Hematopoietic multipotent progenitor cell treated with erythropoietin and hydrocortisone succinate and interleukin-3 and kit ligand, for 8 days (in vitro differentiated cells): ENCODE measurements around the gene MOCS3.

Source experiments
- DNase-seq: peaks from one replicate; pipeline ENCODE4 v3.0.0-alpha.2; 2015

Gene MOCS3, protein sequence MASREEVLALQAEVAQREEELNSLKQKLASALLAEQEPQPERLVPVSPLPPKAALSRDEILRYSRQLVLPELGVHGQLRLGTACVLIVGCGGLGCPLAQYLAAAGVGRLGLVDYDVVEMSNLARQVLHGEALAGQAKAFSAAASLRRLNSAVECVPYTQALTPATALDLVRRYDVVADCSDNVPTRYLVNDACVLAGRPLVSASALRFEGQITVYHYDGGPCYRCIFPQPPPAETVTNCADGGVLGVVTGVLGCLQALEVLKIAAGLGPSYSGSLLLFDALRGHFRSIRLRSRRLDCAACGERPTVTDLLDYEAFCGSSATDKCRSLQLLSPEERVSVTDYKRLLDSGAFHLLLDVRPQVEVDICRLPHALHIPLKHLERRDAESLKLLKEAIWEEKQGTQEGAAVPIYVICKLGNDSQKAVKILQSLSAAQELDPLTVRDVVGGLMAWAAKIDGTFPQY

DNA sequence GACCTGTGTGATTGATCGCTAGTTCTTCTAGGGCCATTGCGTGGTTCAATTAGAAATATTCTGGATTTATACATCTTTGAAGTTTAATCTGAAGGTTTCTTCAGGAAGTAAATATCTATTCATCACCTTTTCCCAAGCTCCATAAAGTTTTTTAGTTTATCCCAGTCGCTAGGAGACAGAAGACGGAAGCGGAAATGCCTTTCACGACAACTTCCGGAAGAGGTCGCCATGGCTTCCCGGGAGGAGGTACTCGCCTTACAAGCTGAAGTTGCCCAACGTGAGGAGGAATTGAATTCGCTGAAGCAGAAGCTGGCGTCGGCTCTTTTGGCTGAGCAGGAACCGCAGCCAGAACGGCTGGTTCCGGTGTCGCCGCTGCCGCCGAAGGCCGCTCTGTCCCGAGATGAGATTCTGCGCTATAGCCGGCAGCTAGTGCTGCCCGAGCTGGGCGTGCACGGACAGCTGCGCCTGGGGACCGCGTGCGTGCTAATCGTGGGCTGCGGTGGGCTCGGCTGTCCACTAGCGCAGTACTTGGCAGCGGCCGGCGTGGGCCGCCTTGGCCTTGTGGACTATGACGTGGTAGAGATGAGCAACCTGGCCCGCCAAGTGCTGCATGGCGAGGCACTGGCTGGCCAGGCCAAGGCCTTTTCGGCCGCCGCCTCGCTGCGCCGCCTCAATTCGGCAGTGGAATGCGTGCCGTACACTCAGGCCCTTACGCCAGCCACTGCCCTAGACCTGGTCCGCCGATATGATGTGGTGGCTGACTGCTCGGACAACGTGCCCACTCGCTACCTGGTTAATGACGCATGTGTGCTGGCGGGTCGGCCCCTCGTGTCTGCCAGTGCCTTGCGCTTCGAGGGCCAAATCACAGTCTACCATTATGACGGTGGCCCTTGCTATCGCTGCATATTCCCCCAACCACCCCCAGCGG is at the start of gene MOCS3:
Gene MOCS3, plus strand, starts transcription at position 204 of the 928 bp plus-strand sequence. Its CDS starts 25 bp downstream, at position 229.
- peak; percentile 94 for DNase-seq

DNA sequence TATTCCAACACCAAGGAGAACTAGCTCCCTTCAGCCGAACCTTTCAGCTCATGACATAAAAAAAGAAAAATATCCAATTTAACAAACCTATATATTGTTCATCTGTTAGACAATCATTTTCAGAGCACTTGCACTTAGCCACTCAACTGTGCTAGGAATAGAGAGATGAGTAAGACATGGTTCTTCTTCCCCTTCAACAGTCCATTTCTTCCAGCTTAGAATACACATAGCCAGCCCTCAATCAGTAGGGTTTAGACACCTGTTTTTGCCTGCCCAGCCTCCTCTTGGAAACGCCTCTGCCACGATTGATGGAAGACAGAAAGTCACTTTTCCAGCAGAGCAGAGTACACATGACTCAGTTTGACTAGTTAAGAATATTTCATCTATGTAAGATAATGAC is 49.2 kb upstream of the MOCS3 start:
- no peak for DNase-seq

DNA sequence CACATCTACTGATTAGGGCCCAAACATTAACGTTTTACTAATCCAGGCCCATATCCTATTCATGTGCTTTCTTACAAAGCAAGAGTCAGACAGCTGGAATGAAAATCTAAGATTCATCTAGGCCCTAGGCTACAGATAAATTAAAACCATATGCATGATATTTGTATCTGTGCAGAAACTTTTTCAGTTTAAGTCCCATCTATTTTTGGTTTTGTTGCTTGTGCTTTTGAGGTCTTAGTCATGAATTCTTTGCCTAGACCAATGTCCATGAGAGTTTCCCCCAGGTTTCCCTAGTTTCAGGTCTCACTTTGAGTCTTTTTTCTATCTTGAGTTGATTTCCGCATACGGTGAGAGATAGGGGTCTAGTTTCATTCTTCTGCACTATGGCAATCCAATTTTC is 47.6 kb upstream of the MOCS3 start:
- no peak for DNase-seq

DNA sequence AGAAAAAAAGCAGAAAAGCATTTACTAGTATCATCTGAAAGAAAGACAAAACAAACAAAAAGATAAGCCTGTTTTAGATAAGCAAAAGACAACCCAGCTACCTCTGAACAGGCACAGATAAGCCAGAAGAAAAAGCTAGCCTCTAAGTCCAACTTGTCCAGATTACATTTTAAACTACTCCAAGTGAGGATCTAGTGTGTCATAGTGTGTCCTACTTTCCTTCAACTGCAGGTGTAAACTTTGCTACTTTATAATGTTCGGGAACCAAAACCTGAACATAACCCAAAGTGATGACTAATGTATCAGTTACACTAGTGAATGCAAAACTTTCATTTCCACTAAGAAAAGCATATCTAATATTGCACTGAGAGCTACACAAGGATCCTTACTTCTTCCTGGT is 46.9 kb upstream of the MOCS3 start:
- peak; percentile 35 for DNase-seq

DNA sequence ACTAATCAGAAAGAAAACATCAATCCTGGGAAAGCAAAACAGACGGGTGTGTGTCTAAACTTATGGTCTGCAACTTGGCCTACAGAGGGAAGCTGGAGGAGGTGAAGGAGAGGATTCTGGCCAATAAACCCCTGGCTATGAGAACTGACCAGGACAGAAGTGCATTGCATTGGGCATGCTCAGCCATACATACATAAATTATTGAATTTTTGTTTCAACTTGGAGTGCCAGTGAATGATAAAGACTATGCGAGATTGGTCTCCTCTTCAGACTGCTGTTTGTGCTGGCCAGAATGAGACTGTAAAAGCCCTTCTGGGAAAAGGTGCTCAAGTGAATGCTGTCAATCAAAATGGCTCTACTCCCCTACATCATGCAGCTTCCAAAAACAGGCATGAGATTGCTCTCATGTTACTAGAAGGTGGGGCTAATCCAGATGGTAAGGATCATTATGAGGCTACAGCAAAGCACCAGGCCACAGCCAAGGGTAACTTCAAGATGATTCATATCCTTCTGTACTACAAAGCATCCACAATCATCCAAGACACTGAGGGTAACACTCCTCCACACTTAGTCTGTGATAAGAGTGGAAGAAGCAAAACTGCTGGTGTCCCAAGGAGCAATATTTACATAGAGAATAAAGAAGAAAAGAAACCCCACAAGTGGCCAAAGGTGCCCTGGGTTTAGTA is 44.8 kb upstream of the MOCS3 start:
- peak; percentile 38 for DNase-seq

DNA sequence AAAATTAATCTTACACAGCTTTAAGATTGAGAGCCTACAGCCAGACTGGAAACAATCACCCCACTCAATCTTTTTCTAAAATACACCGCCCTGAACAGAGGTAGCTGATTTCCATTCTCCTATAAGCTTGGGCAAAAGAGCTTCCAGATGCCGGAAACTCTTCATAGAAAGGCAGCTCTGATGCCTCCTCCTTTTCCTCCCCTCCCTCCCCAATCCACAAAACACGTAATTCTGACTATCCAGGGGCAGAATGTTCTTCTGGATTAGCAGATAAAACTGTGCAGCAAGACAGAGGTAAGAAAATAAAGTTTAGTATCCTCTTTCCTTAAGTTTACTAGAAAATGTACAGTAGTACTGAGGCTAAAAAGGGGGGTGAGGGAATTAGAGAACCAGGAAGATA is 43.2 kb upstream of the MOCS3 start:
- no peak for DNase-seq

DNA sequence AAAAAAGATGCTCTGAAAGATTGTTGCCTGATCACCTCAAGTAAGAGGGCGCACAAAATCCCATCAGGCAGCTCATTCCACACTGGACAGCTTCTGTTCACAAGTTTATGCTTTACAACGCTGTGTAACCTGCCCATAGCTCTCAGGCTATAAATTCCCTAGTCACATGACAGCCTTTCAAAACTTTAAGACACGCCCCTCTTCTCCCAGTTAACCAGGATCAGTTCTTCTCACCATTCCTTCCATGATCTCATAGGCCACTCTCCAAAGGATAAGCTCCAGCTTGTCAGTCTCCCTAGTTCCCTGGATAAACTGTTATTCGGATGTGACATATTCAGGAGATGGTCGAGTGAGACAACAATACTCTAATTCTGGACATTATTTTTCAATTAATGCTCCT is 42.4 kb upstream of the MOCS3 start:
- DNase-seq, result no peak

DNA sequence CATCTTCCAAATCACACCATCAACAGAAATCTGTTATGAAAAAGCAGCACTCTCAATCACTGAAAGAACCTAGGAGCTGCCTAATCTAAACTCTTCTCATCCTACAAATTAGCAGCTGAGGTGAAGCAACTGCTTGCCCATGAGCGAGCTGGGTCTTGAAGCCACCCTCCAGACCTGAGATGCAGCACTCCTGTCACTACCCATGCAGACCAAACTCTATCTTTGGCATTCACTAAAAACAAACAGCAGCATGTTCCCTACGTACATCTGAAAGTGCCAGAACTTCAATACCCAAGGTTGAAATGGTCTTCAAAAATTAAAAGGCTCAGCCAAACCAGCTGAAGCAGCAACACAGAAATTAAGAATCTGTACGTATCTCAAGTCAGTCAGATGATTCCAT is 41.7 kb upstream of the MOCS3 start:
- no peak for DNase-seq

DNA sequence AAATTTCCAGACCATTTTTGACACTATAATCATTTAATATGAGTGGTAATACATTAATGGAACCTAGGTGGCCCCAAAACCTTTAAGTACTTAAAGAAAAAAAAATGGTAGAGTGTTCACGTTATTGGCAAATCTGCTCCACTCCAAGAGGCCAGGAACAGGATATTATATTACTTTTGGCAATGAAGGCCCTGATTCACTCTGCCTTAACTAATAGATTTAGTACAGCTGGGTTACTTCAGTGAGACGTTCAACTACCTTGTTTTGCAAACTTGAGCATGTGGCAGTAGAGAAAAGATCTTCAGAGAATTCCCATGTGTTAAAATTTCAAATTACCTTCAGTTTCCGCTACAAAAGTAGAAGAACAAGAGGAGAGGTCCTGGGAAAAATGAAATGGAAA is 40.2 kb upstream of the MOCS3 start:
- DNase-seq, result no peak

DNA sequence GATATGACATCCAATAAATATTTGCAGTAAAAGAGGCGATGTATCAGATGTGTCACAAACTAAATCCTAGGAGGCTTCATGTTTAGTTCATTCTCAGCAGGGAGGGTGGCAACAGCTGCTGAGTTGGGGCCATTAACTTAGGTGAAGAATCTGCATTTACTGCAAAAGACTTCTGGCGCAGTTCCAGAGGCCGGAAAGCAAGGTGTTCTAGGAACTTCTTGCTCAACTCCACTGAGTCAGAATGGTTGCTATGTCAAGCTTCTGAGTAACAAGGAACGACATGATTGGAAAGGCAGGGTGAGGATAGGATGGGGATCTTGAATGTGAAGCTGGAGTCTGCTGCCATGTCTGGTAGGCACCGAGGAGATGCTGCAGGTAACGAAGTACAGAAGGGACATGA is 39.1 kb upstream of the MOCS3 start:
- no peak for DNase-seq

DNA sequence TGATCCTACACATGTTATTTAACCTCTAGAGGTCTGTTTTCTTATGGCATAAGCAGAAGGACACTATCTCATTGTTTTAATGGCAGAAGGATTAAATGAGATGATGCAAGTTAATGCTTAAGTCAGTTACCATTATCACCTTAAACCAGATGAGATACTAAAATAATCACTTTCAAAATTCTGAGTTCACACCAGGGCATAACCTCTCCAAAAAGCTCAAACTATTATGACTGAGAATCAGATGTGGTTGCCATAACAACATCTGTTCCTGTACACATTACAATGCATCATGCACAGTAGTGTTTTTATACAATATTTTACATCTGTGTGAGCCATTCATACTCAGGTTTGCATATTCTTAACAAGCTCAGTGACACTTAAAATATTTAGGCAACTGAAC is 37.6 kb upstream of the MOCS3 start:
- DNase-seq, result peak; percentile 68

DNA sequence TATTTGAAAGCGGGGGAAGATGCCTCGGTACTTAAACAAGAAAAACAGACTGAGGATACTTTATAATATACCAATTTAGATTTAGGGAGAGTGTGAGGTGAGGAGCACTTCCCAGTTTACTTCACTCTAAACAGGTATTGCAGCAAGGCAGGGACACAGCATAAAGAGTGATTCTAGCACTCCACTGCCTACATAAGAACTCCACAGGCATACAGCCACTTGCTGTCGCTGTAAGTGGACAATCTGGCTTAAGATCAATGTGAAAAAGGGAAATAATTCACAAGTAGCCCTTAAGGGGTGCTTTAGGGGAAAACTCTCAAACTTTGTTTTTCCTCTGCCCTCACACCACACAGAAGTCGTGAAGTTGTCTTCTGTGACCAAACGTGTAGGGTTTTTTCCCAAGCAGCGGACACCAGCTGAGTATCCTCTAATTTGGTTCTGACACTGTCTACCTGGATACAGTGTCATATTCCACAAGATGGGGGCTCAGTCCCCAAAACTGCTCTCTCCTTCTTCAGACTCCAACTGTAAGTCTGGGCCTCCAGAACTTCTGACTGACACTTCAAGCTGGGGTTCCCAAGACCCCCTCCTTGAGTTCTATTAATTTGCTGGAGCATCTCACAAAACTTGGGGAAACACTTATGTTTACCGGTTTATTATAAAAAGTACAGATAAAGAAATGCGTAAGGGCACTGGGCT is 36.7 kb upstream of the MOCS3 start:
- DNase-seq, result no peak

DNA sequence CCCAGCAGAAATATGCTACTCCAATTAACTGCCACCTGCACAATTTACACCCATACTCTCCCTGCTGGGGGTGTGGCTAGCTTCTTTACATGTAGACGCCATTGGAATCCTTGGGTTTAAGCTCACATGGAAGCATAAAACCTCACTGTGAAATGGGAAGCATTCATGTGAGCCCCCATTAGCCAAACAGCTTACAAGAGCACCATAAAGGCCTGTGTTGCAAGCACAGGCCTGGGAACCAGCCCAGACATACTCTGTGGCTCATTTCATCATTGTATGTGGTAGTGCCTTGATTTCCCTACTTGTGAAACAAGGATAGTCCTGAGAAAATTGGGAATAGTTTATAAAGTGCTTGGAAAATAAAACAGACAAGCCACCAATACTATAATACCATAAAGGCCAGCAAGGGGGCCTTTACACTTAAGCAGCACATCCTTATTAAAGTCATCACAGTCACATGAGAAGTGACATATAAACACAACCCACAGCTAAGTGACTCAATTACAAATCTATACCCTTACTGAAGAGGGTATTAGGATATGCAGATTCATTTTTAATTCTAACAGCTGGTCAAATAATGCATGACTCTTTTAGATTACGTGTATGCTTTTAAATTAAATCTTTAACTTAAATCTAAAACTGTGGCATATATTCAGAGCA is 34.2 kb upstream of the MOCS3 start:
- DNase-seq, result no peak

DNA sequence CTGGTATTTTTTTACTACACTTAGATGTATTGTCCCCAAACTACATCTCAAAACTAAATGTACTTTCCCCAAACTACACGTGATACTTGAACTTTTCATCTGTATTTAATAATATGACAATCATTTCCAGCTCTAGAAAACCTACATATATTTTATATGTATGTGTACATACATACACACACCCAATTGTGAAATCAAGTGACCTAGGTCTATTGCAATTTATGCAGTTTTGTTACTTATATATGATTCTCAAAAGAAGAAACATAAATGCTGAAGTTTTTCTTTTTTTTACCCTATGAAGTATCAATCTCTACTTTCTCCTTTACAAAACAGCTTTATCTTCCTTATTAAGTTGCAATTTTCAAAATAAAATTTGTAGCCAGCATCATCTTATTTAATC is 32.1 kb upstream of the MOCS3 start:
- DNase-seq, result no peak

DNA sequence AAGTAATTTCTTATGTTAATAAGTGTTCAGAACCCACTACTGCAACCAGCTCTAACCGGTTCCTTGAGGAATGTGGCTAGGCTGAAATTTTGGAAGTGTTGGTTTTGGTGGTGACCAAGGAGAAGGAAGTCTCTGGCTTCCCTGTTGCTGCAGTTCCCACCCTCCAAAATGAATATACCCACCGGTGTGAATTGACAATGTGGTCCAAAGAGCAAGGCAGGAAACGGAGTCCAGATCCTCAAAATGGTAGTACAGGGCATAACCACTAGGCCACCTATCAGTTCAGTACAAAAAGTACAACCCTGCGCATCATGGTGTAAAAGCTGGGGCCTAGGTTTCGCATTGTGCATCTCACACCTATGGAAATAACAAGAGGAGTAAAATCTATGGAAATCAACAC is 30.1 kb upstream of the MOCS3 start:
- peak; percentile 29 for DNase-seq

DNA sequence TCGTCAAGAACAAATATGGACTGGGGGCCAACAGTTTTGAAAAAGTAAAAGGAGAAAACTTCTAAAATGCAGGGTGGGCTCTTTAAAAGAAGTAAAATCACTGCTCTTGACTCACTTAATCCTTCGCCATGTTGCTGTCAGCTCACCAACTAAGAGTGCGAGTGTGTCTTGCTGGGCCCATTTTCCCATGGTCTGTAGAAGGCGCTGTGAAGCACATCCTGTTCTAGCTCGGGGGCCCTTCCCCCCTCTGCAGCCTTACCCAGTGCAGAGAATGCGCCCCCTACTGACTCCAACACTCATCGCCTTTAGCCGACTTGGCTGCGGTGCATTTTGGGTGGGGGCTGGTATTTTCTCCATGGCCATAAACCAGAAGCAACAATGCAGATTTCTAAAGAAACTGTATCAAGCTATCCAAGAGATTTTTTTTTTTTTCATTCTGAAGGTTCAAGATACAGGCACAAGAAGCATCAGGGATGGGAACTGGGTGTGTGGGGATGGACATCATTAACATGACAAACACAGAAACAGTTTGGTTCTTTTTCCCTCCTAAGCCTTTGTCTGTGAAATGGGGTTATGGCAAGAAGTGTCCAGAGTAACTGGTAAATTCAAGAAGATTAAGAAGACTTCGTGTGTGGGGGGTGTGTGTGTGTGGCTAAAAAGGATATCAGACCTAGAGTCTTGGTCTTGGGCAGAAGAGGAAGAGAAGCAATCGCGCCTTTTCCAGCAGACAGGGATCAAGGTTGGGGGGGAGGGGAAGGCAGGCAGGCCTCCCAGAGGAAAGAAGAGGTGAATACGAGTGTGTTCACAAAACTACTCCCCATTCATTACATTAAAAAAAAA is 29.1 kb upstream of the MOCS3 start:
- peak; percentile 96 for DNase-seq

DNA sequence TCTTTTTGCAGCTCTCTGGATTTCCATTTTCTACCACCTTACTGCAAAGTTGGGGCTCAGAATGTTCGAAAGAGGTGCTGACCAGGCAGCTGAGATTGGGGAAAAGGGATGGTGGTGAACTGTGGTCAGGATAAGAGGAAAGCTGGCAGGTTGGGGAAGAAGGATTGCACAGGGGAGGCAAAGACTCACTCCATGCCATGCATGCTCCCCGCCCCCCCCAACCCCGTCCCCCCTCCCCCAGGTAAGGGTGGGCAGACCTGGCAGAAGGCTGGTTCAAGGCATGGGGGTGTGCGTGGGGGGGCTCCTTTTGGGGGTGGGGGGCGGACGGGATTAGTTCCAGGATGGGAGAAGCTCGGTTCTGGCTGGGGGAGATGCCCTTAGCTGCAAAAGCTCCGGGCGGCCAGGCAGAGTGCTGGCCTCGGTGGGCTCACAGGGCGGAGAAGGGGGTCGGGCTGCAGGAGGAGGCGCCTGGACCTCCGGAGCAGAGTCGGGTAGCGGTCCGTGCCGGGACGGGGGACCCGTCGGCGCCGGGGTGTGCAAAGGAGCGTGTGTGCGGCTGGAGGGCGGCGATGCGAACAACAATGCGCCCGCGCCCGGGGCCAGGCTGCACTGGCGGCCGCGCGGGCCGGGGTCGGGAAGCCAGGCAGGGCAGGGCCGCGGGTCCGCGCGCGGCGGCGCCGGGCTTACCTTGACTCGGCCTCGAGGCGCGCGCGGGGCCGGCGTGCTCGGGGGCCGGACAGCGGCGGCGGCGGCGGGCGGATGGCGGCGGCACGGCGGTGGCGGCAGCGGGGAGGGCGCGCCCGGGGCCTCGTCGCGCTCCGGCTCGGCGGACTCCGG is 28.3 kb upstream of the MOCS3 start:
- DNase-seq, result no peak

DNA sequence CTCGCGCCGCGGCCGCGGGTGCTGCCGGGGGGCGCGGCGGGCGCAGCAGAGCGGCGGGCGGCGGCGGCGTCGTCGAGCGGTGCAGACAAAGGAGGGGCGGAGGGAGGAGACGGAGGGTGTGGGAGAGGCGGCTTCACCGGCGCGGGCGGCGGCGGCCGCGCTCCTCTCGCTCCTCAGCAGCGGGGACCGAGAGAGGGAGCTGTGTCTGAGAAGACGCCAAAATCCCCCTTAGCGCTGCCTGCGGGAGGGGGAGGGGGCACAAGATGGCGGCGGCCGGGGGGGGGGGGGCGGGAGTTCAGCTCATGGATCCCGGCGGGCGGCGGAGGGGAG is 27.7 kb upstream of the MOCS3 start:
- DNase-seq, result no peak

DNA sequence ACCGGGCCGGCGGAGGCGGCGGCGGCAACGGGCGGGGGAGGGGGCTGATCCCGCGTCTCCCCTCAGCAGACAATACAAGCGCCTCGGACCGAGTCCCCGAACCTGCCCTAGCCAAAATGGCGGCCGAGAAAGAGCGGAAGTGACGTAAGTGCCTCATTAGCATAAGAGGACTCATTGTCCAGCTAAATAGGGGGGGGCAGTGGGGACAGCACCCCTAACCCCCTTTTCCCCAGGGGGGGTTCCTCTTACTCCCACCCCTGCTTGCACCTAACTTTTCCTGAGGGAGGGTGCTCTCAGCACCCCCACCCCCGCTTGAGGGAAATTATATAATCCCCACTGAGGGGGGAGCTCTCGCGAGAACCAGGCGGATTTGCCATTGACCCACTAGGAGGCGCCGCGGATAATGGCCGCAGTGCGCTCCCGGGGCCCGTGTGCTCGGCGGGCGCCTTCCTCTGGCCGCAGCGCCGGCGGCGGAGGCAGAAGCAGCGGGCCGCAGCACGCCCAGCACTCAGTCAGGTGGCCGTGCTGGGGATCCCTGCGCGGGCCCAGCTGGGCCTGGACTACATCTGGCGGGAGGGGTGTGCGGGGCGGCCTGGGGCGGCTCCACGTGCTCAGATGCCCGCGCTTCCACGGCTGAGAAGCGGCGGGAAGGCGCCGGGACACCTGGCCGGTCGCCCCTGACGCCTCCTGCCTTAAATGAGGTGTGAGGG is 27.2 kb upstream of the MOCS3 start, which contains the start of gene ADNP:
Gene ADNP, minus strand, starts transcription at position 132 of the 710 bp plus-strand sequence. CDS start 27,441 bp downstream, outside the sequence.
- DNase-seq, result peak; percentile 95
